GM23338 (cell line): ENCODE data around the gene OR52J3. TPM values are rescaled to one million over a fixed set of nuclear protein-coding genes. Genes with fewer than 3 reads are reported as not detected.

Experiments used
- ATAC-seq: fragments of 200-7000 bp; cut with Tn5 transposase; 3 replicates; pipeline ENCODE4 v1.9.1; 2020
- DNase-seq: peaks from one replicate; pipeline ENCODE4 v3.0.0-alpha.2; 2015; ENCODE audit warnings: low spot score
- H2AFZ ChIP-seq: fragments of 200-600 bp; sonication (generic); 2 replicates; pipeline ENCODE4 v1.8.0; 2016; ENCODE audit warnings: antibody characterized with exemption, mild to moderate bottlenecking, moderate library complexity
- H3F3A ChIP-seq: fragments of 200-600 bp; sonication (generic); replicated peaks from 2 replicates; pipeline ENCODE4 v1.8.0; 2017; ENCODE audit warnings: antibody characterized with exemption, mixed run types, low read depth
- H3K27ac ChIP-seq: fragments of 200-600 bp; sonication (generic); 2 replicates; pipeline ENCODE4 v1.6.1; 2016; ENCODE audit warnings: low read depth
- H3K27me3 ChIP-seq: fragments of 200-600 bp; sonication (generic); 2 replicates; pipeline ENCODE4 v1.8.0; 2016; ENCODE audit warnings: mild to moderate bottlenecking, mixed run types, moderate library complexity; ENCODE audit not compliant: insufficient read depth
- H3K36me3 ChIP-seq: fragments of 200-600 bp; sonication (generic); 2 replicates; pipeline ENCODE4 v1.8.0; 2016; ENCODE audit warnings: mild to moderate bottlenecking; ENCODE audit not compliant: insufficient read depth
- H3K4me1 ChIP-seq: fragments of 200-600 bp; sonication (generic); 2 replicates; pipeline ENCODE4 v1.8.0; 2016; ENCODE audit warnings: mild to moderate bottlenecking, moderate library complexity; ENCODE audit not compliant: insufficient read depth
- H3K4me2 ChIP-seq: fragments of 200-600 bp; sonication (generic); 2 replicates; pipeline ENCODE4 v1.7.1; 2017; ENCODE audit warnings: mixed run types
- H3K4me3 ChIP-seq: fragments of 200-600 bp; sonication (generic); 2 replicates; pipeline ENCODE4 v1.6.1; 2016; ENCODE audit warnings: mixed run types
- H3K79me2 ChIP-seq: fragments of 200-600 bp; sonication (generic); replicated peaks from 2 replicates; pipeline ENCODE4 v1.8.0; 2017; ENCODE audit warnings: mild to moderate bottlenecking; ENCODE audit not compliant: insufficient read depth
- H3K9me2 ChIP-seq: fragments of 200-600 bp; sonication (generic); 2 replicates; pipeline ENCODE4 v1.8.0; 2017; ENCODE audit not compliant: insufficient read depth
- H4K20me1 ChIP-seq: fragments of 200-600 bp; sonication (generic); replicated peaks from 2 replicates; pipeline ENCODE4 v1.8.0; 2017; ENCODE audit warnings: mild to moderate bottlenecking; ENCODE audit not compliant: insufficient read depth
- H3K27ac Mint-ChIP-seq: 2 replicates; pipeline ENCODE4 v1.8.0; 2020; ENCODE audit warnings: inconsistent platforms, mild to moderate bottlenecking, moderate library complexity, mixed read lengths
- H3K27me3 Mint-ChIP-seq: 3 replicates; pipeline ENCODE4 v1.8.0; 2022; ENCODE audit warnings: low read depth, mild to moderate bottlenecking, moderate library complexity, mixed read lengths, inconsistent platforms; ENCODE audit not compliant: insufficient read depth, poor library complexity
- H3K36me3 Mint-ChIP-seq: 3 replicates; pipeline ENCODE4 v1.8.0; 2021; ENCODE audit warnings: low read depth, mild to moderate bottlenecking, inconsistent platforms, moderate library complexity, mixed read lengths
- H3K4me1 Mint-ChIP-seq: 3 replicates; pipeline ENCODE4 v1.8.0; 2020; ENCODE audit warnings: mild to moderate bottlenecking, inconsistent platforms, mixed read lengths
- H3K4me3 Mint-ChIP-seq: 3 replicates; pipeline ENCODE4 v1.8.0; 2021; ENCODE audit warnings: moderate library complexity, mild to moderate bottlenecking, inconsistent platforms, mixed read lengths
- H3K9me3 Mint-ChIP-seq: 3 replicates; pipeline ENCODE4 v1.8.0; 2020; ENCODE audit warnings: moderate library complexity, mild to moderate bottlenecking, inconsistent platforms, mixed read lengths
- CREB1 ChIP-seq: fragments of 250-450 bp; sonication (Bioruptor Pico); IDR thresholded peaks from 2 replicates; pipeline ENCODE4 v1.5.0; 2020; ENCODE audit warnings: low read depth, mild to moderate bottlenecking, moderate library complexity
- EZH2 ChIP-seq: fragments of 200-600 bp; sonication (generic); IDR thresholded peaks from one replicate; pipeline ENCODE4 v1.8.0; 2017; ENCODE audit warnings: antibody characterized with exemption, mild to moderate bottlenecking, low read depth; ENCODE audit not compliant: unreplicated experiment
- EZH2phosphoT487 ChIP-seq: fragments of 200-600 bp; sonication (generic); IDR thresholded peaks from one replicate; pipeline ENCODE4 v1.8.1; 2018; ENCODE audit warnings: antibody characterized with exemption; ENCODE audit not compliant: unreplicated experiment
- NANOG ChIP-seq: IDR thresholded peaks from 2 replicates; pipeline ENCODE4 v1.6.1; 2016; ENCODE audit warnings: antibody characterized with exemption, borderline replicate concordance
- POLR2AphosphoS5 ChIP-seq: IDR thresholded peaks from 2 replicates; pipeline ENCODE4 v1.6.1; 2016; ENCODE audit warnings: antibody characterized with exemption, low read depth
- STAT1 ChIP-seq: IDR thresholded peaks from one replicate; pipeline ENCODE4 v1.6.1; 2016; ENCODE audit warnings: antibody characterized with exemption; ENCODE audit not compliant: unreplicated experiment
- ZNF114 ChIP-seq: fragments of 250-450 bp; sonication (Bioruptor Pico); IDR thresholded peaks from 2 replicates; pipeline ENCODE4 v1.5.0; 2020; ENCODE audit warnings: mild to moderate bottlenecking, moderate library complexity
- ZNF331 ChIP-seq: fragments of 250-450 bp; sonication (Bioruptor Pico); IDR thresholded peaks from 2 replicates; pipeline ENCODE4 v1.5.0; 2020; ENCODE audit warnings: low read depth, mild to moderate bottlenecking, moderate library complexity
- polyA plus RNA-seq: library from polyadenylated mRNA; unstranded; fragments of >200 nt; fragmentation: Nextera tagmentation; extraction: Ambion mirVana; gene quantifications from 2 replicates; pipeline ENCODE4 v1.2.1, GENCODE V29; 2016
- total RNA-seq: library from RNA; depleted of rRNA; stranded (reverse); fragments of >200 nt; shearing (Covaris generic); gene quantifications from 2 replicates; pipeline ENCODE4 v1.2.3, GENCODE V29; 2014
- TF ChIP-seq, protein P1 (sequence below): fragments of 250-450 bp; sonication (Bioruptor Pico); IDR thresholded peaks from 2 replicates; pipeline ENCODE4 v1.5.0; 2020; ENCODE audit warnings: mild to moderate bottlenecking, moderate library complexity
- TF ChIP-seq, protein P2 (sequence below): IDR thresholded peaks from 2 replicates; pipeline ENCODE4 v1.6.1; 2016; ENCODE audit warnings: antibody characterized with exemption

Gene OR52J3
- total and polyA plus RNA-seq, 2 experiments from 2014 or later, result not detected

DNA sequence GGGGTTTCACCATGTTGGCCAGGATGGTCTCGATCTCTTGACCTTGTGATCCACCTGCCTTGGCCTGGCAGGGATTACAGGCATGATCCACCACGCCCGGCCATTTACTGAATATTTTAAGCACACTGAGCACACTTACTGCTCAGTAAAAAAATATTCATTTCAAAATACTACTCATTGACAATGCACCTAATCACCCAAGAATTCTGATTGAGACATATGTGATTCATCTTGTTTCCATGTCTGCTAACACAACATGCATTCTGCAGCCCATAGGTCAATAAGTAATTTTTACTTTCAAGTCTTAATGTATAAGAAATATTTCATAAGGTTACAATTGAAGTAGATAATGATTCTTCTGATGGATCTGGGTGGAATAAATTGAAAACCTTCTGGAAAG, 4.2 kb upstream of the OR52J3 start:
- no peak for DNase-seq
- H4K20me1 ChIP-seq, result no peaks in the 10 kb centered on the region
- no peaks in the 10 kb centered on the region for H3K79me2 ChIP-seq
- no peaks in the 10 kb centered on the region for H3K27me3 ChIP-seq
- Mint-ChIP-seq H3K9me3 (no peaks in the 10 kb centered on the region), H3K4me3 (no peak overlapping the region), H3K27ac (no peak overlapping the region), H3K4me1 (peaks cover 5% of the 10 kb centered on the region), H3K27me3 (no peaks in the 10 kb centered on the region), H3K36me3 (no peaks in the 10 kb centered on the region)
- no peaks in the 10 kb centered on the region; the same call in 1 of the 2 replicates for H3K9me2 ChIP-seq
- ATAC-seq, result no peak
- no peaks in the 10 kb centered on the region for H3K36me3 ChIP-seq
- H3K4me1 ChIP-seq, result no peaks in the 10 kb centered on the region
- H2AFZ ChIP-seq, result no peak overlapping the region
- H3F3A ChIP-seq, result no peaks in the 10 kb centered on the region
- TF ChIP-seq, protein P1, sequence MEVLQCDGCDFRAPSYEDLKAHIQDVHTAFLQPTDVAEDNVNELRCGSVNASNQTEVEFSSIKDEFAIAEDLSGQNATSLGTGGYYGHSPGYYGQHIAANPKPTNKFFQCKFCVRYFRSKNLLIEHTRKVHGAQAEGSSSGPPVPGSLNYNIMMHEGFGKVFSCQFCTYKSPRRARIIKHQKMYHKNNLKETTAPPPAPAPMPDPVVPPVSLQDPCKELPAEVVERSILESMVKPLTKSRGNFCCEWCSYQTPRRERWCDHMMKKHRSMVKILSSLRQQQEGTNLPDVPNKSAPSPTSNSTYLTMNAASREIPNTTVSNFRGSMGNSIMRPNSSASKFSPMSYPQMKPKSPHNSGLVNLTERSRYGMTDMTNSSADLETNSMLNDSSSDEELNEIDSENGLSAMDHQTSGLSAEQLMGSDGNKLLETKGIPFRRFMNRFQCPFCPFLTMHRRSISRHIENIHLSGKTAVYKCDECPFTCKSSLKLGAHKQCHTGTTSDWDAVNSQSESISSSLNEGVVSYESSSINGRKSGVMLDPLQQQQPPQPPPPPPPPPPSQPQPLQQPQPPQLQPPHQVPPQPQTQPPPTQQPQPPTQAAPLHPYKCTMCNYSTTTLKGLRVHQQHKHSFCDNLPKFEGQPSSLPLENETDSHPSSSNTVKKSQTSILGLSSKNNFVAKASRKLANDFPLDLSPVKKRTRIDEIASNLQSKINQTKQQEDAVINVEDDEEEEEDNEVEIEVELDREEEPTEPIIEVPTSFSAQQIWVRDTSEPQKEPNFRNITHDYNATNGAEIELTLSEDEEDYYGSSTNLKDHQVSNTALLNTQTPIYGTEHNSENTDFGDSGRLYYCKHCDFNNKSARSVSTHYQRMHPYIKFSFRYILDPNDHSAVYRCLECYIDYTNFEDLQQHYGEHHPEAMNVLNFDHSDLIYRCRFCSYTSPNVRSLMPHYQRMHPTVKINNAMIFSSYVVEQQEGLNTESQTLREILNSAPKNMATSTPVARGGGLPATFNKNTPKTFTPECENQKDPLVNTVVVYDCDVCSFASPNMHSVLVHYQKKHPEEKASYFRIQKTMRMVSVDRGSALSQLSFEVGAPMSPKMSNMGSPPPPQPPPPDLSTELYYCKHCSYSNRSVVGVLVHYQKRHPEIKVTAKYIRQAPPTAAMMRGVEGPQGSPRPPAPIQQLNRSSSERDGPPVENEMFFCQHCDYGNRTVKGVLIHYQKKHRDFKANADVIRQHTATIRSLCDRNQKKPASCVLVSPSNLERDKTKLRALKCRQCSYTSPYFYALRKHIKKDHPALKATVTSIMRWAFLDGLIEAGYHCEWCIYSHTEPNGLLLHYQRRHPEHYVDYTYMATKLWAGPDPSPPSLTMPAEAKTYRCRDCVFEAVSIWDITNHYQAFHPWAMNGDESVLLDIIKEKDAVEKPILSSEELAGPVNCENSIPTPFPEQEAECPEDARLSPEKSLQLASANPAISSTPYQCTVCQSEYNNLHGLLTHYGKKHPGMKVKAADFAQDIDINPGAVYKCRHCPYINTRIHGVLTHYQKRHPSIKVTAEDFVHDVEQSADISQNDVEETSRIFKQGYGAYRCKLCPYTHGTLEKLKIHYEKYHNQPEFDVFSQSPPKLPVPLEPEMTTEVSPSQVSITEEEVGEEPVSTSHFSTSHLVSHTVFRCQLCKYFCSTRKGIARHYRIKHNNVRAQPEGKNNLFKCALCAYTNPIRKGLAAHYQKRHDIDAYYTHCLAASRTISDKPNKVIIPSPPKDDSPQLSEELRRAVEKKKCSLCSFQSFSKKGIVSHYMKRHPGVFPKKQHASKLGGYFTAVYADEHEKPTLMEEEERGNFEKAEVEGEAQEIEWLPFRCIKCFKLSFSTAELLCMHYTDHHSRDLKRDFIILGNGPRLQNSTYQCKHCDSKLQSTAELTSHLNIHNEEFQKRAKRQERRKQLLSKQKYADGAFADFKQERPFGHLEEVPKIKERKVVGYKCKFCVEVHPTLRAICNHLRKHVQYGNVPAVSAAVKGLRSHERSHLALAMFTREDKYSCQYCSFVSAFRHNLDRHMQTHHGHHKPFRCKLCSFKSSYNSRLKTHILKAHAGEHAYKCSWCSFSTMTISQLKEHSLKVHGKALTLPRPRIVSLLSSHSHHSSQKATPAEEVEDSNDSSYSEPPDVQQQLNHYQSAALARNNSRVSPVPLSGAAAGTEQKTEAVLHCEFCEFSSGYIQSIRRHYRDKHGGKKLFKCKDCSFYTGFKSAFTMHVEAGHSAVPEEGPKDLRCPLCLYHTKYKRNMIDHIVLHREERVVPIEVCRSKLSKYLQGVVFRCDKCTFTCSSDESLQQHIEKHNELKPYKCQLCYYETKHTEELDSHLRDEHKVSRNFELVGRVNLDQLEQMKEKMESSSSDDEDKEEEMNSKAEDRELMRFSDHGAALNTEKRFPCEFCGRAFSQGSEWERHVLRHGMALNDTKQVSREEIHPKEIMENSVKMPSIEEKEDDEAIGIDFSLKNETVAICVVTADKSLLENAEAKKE (CRISPR knock-in tag), result no peak
- TF ChIP-seq EZH2phosphoT487 (no peak), CREB1 (CRISPR knock-in tag) (no peak), POLR2AphosphoS5 (no peak), STAT1 (no peak), NANOG (no peak), ZNF114 (CRISPR knock-in tag) (no peak), EZH2 (no peak), ZNF331 (CRISPR knock-in tag) (no peak)
- TF ChIP-seq, protein P2, sequence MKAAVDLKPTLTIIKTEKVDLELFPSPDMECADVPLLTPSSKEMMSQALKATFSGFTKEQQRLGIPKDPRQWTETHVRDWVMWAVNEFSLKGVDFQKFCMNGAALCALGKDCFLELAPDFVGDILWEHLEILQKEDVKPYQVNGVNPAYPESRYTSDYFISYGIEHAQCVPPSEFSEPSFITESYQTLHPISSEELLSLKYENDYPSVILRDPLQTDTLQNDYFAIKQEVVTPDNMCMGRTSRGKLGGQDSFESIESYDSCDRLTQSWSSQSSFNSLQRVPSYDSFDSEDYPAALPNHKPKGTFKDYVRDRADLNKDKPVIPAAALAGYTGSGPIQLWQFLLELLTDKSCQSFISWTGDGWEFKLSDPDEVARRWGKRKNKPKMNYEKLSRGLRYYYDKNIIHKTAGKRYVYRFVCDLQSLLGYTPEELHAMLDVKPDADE, result no peak
- H3K4me3 ChIP-seq, result no peak overlapping the region
- H3K4me2 ChIP-seq, result no peak overlapping the region
- no peak overlapping the region for H3K27ac ChIP-seq
